ENCODE measurements around the gene IVD.

Gene IVD

GRCh38 chr15:40377606-40378005 lies 28.0 kb upstream of the IVD start:
- no peak for DNase-seq (ENCODE audit: low spot score)

DNA sequence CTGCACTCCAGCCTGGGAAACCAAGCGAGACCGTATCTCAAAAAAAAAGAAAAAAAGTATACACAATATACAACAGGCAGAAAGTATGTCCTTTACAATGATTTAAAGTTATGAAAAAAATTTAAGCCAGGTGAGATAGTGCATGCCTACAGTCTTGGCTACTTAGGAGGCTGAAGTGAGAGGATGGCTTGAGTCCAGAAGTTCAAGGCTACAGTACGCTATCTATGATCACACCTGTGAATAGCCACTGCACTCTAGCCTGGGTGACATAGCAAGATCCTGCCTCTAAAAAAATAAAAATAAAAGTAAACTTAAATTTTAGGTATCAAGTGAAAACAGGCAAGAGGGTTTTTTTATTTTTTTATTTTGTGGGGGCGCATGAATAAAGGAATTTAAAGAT lies 26.2 kb upstream of the IVD start:
- no peak for DNase-seq (ENCODE audit: low spot score)

DNA sequence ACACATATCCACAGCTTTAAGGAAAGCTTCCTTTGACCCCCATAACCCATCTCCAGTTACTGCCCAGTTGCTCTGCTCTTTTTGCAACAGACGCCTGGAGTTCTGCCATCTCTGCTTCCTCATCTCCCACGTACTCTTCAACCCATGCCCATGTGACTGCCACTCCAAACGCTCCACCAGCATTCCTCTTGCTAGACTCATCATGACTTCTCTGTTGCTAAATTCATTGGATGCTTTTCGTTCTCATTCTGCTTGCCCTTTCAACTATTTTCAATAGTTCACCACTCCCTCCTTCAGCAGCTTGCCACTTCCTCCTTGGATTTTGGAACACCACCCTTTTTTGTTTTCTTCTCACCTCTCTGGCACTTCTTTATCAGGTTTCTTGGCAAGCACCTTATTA lies 25.7 kb upstream of the IVD start:
- DNase-seq (ENCODE audit: low spot score) = no peak

GRCh38 chr15:40380636-40381035 lies 25.0 kb upstream of the IVD start:
- no peak for DNase-seq (ENCODE audit: low spot score)

DNA sequence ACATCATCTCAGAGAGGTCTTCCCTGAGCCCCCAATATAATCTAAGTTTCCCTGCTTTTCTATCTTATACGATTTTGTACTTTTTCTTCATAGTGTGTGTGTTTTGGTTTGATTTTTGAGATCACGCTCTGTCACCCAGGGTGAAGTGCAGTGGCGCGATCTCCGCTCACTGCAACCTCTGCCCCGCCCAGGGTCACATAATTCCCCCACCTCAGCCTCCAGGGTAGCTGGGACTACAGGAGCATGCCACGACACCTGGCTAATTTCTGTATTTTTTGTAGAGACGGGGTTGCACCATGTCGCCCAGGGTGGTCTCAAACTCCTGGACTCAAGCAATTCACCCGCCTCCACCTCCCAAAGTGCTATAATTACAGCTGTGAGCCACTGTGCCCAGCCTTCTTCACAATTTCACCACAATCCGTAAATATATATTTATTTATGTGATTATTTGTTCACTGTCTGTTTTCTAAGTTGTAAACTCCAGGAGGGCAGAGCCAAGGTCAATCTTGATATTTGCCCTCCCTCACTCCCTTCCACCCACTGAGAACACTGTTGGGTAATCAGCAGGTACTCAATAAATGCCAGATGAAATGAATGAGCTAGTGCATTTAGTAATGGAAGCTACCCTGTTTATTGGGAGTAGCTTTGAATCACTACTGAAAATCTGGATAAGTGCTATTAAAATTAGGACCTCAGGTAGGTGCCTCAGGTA lies 23.6 kb upstream of the IVD start:
- no peak for DNase-seq (ENCODE audit: low spot score)

- DNase-seq (ENCODE audit: low spot score) = peak; percentile 97
These were observed 22.8 kb upstream of the IVD start, which contains the start of gene KNSTRN for GRCh38 chr15:40382580-40383456. KNSTRN (plus strand) TSS chr15:40382721; CDS start chr15:40382836, 115 bp downstream.

- DNase-seq (ENCODE audit: low spot score) = no peak
These were observed 19.1 kb upstream of the IVD start for GRCh38 chr15:40386480-40386879.

DNA sequence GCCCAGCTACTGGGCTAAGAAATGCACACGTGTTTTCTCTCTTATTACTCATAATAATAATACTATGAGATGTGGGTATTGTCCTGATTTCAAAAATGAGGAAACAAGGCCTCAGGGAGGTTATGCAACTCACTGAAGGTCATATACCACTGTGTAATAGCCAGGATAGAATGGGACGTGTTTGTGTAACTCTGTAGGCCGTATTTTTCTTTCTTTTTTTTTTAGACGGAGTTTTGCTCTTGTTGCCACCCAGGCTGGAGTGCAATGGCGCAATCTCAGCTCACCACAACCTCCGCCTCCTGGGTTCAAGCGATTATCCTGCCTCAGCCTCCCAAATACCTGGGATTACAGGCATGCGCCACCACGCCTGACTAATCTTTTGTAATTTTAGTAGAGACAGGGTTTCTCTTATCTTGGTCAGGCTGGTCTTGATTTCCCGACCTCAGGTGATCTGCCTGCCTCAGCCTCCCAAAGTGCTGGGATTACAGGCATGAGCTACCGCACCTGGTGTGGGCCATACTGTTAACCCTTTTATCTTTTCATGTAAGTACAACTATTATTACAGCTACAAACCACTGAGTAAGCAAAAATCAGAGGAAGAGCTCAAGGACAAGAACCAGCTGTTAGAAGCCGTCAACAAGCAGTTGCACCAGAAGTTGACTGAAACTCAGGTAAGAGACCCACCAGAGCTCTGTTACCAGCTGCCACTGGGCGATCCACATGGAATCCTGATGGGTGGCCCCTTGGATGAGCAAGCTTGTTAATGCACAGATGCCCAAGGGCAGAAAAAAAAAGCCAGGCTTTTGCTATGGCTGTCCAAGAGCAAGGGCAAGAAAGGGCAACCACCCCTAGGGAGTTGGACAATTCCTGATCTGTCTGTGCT lies 16.4 kb upstream of the IVD start:
- DNase-seq (ENCODE audit: low spot score) = no peak

- DNase-seq (ENCODE audit: low spot score) = no peak
These were observed 15.6 kb upstream of the IVD start for GRCh38 chr15:40389824-40390595.

DNA sequence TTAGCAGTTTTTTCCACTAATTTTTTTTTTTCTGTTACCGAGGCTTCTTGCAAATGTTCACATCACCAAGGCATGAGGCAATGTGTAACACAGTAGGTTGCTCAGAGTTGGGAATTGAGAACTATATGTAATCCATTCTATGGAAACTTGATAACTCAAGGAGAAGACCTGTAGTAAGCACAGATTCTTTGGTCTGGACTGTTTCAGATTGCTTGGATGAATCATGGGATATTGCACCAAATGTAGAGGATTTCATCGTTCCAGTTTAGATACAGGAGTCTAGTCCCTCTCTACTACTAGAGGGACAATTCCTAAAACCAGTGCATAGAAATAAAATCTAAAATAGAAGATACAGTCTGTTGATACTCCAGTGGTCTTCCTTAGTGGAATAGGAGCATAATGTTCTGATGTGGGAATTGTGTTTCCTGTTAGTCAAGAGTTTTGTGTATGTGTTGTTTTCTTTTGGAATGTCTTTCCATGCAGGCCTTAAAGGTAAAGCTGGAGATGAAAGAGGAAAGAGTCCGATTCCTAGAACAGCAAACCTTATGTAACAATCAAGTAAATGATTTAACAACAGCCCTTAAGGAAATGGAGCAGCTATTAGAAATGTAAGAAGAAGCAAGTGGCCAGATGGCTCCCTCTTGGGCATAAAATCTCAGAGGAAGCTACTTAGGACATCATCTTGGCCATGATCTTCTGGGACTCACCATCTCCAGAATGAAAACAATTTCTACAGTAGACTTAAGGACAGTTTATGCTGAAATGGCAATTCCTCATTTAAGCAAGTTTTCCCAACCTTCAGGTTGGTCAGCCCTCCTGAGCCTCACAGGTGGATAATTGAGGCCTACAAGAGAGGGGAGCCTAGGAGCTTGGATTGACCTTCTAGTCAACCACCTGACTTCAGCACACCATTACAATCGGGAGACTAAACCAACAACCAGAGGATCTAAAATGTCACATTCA lies 12.3 kb upstream of the IVD start:
- no peak for DNase-seq (ENCODE audit: low spot score)

- no peak for DNase-seq (ENCODE audit: low spot score)
These were observed 7.7 kb upstream of the IVD start for GRCh38 chr15:40397688-40398412.

- DNase-seq (ENCODE audit: low spot score) = peak; percentile 42
These were observed 7.2 kb upstream of the IVD start for GRCh38 chr15:40398413-40398873.

GRCh38 chr15:40399370-40399769 lies 6.2 kb upstream of the IVD start:
- no peak for DNase-seq (ENCODE audit: low spot score)

GRCh38 chr15:40407330-40407990 lies 1.9 kb downstream of the IVD start:
- DNase-seq (ENCODE audit: low spot score) = peak; percentile 59

DNA sequence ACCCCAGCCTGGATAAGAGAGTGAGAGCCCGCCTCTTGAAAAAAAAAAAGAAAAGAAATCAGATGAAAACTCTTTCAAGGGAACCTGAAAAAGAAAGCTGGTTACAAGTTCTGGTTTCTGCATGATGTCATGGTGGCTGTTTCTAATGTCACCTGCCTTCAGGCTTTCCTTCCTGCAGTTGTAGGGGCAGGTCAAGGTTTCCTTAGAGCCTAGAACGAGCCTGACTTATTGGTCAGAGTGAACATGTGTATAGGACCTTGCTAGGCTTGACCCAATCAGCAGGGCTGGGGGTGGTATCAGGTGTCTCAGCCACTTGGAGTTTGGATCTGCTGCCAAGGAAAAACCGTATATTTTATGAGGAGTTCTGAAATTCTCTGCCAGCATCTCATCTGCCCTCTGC lies 3.8 kb downstream of the IVD start:
- no peak for DNase-seq (ENCODE audit: low spot score)

DNA sequence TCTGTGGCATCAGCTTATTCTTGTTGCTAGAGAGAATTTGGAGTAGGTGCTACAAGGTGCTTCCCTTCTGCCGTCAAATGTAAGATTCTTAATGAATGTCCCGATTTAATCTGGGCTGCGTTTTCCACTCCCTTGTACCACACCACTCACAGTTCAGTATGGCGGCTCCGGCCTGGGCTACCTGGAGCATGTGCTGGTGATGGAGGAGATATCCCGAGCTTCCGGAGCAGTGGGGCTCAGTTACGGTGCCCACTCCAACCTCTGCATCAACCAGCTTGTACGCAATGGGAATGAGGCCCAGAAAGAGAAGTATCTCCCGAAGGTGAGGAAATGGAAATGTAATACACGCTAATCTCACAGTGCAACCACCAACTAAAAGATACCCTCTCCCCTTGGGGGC lies 4.9 kb downstream of the IVD start:
- DNase-seq (ENCODE audit: low spot score) = no peak

DNA sequence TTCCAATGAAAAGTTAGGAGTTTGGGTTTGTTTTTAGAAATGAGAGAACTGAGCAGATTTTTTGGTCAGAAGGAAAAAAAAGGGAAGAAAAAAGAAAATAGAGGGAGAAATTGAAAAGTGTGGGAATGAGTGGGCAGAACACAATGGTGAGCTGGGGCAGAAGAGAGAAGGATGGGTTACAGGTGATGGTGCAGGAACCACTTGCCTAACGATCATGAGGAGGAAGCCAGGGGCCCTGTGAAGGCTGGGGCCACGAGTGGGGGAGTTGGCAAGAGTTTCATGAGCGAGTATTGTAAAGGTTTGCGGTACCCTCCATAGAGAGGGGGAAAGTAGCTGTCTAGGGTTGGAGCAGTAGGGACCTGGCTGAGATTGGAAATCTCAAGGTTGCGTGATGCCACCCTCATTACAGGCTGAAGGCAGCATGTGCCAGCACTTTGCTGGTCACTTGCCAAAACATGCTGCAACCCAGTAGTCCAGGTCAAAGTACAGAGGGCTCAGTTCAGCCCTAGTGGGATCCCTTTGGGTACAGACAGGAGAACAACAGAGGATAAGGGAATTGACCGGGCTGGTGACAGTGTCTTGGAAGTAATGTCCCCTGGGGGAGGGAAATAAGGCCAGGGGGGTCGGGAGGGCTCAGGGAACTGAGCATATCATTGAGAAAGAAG lies 6.6 kb downstream of the IVD start:
- no peak for DNase-seq (ENCODE audit: low spot score)

DNA sequence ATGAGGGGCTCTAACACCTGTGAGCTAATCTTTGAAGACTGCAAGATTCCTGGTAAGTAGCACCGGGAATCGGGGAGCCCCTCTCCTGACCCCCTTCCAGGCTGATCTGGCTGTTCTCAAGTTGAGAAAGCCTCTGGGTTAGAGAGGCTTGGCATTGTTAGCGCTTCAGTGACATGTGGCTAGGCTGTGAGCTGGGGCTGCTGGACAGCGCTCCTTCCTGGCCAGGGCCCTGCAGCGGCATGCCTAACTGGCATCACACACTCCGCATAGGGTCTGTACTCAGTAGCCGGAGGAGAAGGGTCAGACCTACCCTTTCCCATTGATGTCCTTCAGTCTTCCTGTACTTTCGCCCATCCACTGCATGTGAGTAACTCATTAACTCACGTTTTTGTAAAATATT lies 7.4 kb downstream of the IVD start:
- no peak for DNase-seq (ENCODE audit: low spot score)
